NAMALWA (cell line): Measurements from ENCODE around the gene ZNF701.
A peak's percentile ranks its signal among the peaks of the same experiment; 100 is the strongest.
"Not testable (repeated sequence)": the region's sequence is repeated elsewhere in the genome, so short reads cannot be mapped to it uniquely, and the experiment has no call there.

Experiments used
- DNase-seq: peaks from one replicate; pipeline ENCODE4 v3.0.0-alpha.2; 2015; ENCODE audit warnings: low spot score

The ZNF701 gene

GRCh38 chr19:52570000-52570861 is at the start of gene ZNF701:
TSS of gene ZNF701 (plus strand) at chr19:52570287. CDS start at chr19:52574148, 3,861 bp downstream.
- DNase-seq = peak; percentile 94

- DNase-seq = no peak
Measured at GRCh38 chr19:52522551-52522950, 47.5 kb upstream of the ZNF701 start.

GRCh38 chr19:52524086-52524485 is 46.0 kb upstream of the ZNF701 start:
- DNase-seq = no peak

GRCh38 chr19:52527134-52527955 is 42.7 kb upstream of the ZNF701 start, which contains the start of gene ZNF808:
TSS of gene ZNF808 (plus strand) at chr19:52527668. CDS start at chr19:52543285, 15,617 bp downstream.
- peak; percentile 94 for DNase-seq

GRCh38 chr19:52527956-52528351 is 42.1 kb upstream of the ZNF701 start:
- no peak for DNase-seq

- DNase-seq = no peak
Measured at GRCh38 chr19:52532480-52532879, 37.6 kb upstream of the ZNF701 start.

- no peak for DNase-seq
Measured at GRCh38 chr19:52533901-52534300, 36.2 kb upstream of the ZNF701 start.

- not testable (repeated sequence) for DNase-seq
Measured at GRCh38 chr19:52535385-52535770, 34.7 kb upstream of the ZNF701 start.

GRCh38 chr19:52535771-52536447 is 34.2 kb upstream of the ZNF701 start:
- peak; percentile 89 for DNase-seq

- DNase-seq = no peak
Measured at GRCh38 chr19:52536448-52536800, 33.7 kb upstream of the ZNF701 start.

- DNase-seq = not testable (repeated sequence)
Measured at GRCh38 chr19:52538815-52539214, 31.3 kb upstream of the ZNF701 start.

GRCh38 chr19:52541176-52541575 is 28.9 kb upstream of the ZNF701 start:
- not testable (repeated sequence) for DNase-seq

- DNase-seq = no peak
Measured at GRCh38 chr19:52541608-52542007, 28.5 kb upstream of the ZNF701 start.

- not testable (repeated sequence) for DNase-seq
Measured at GRCh38 chr19:52542541-52542940, 27.5 kb upstream of the ZNF701 start.

GRCh38 chr19:52542984-52543664 is 27.0 kb upstream of the ZNF701 start:
- no peak for DNase-seq

GRCh38 chr19:52554216-52554971 is 15.7 kb upstream of the ZNF701 start:
- DNase-seq = no peak

- DNase-seq = no peak
Measured at GRCh38 chr19:52557231-52557995, 12.7 kb upstream of the ZNF701 start.

- DNase-seq = not testable (repeated sequence)
Measured at GRCh38 chr19:52558732-52559445, 11.2 kb upstream of the ZNF701 start.

- DNase-seq = not testable (repeated sequence)
Measured at GRCh38 chr19:52561611-52562010, 8.5 kb upstream of the ZNF701 start.

GRCh38 chr19:52566121-52566520 is 4.0 kb upstream of the ZNF701 start:
- DNase-seq = no peak
